K562 (cell line): Measurements from ENCODE around the gene PHYKPL. TPM values are rescaled to one million over a fixed set of nuclear protein-coding genes. Genes with fewer than 3 reads are reported as not detected.

Experiments used
- CBX1 ChIP-seq: sonication (generic); IDR thresholded peaks from 2 replicates; pipeline ENCODE4 v1.6.1; 2016; ENCODE audit warnings: antibody characterized with exemption, low read depth, mild to moderate bottlenecking
- CCAR2 ChIP-seq: fragments of 200-400 bp; formaldehyde crosslinking; IDR thresholded peaks from 2 replicates; pipeline ENCODE4 v1.6.1; 2017; ENCODE audit warnings: mild to moderate bottlenecking, low read depth, low read length
- ETV6 ChIP-seq, 3 experiments: fragments of 150-350 bp in 1 of 3; sonication (generic) in 1 of 3; formaldehyde crosslinking in 1 of 3; IDR thresholded peaks; 2 replicates each; pipeline versions ENCODE4 v1.6.1 to v1.8.0; 2014 to 2022; ENCODE audit warnings: borderline replicate concordance in 2 of 3, low read depth in 2 of 3, antibody characterized with exemption in 1 of 3, low read length in 1 of 3, mild to moderate bottlenecking in 1 of 3, missing genetic modification reagents in 1 of 3
- HES1 ChIP-seq: fragments of 450-650 bp; IDR thresholded peaks from 2 replicates; pipeline ENCODE4 v1.6.1; 2016; ENCODE audit warnings: low read depth, mild to moderate bottlenecking, moderate library complexity
- KDM2B ChIP-seq: fragments of 250-450 bp; sonication (Bioruptor Pico); IDR thresholded peaks from 2 replicates; pipeline ENCODE4 v1.8.0; 2021; ENCODE audit warnings: mild to moderate bottlenecking, moderate library complexity
- KDM5B ChIP-seq: fragments of 200-600 bp; sonication (generic); IDR thresholded peaks from 2 replicates; pipeline ENCODE4 v1.6.1; 2012; ENCODE audit warnings: low read depth, mild to moderate bottlenecking, moderate library complexity, low read length, control low read depth, inconsistent platforms; ENCODE audit not compliant: insufficient replicate concordance
- RBM15 ChIP-seq: fragments of 200-400 bp; formaldehyde crosslinking; IDR thresholded peaks from 2 replicates; pipeline ENCODE4 v1.6.1; 2018; ENCODE audit warnings: mild to moderate bottlenecking, low read length, moderate library complexity; ENCODE audit not compliant: insufficient read depth
- SAP30 ChIP-seq: fragments of 200-600 bp; sonication (generic); IDR thresholded peaks from 2 replicates; pipeline ENCODE4 v1.6.1; 2012; ENCODE audit warnings: borderline replicate concordance, low read depth, mild to moderate bottlenecking, moderate library complexity, low read length, control low read depth, inconsistent platforms; ENCODE audit not compliant: insufficient read depth, poor library complexity, severe bottlenecking
- STAT5A ChIP-seq: IDR thresholded peaks from 2 replicates; pipeline ENCODE4 v1.6.1; 2012; ENCODE audit warnings: low read length, inconsistent platforms, borderline replicate concordance
- TCF3 ChIP-seq: sonication (generic); formaldehyde crosslinking; IDR thresholded peaks from 2 replicates; pipeline ENCODE4 v1.4.0; 2020; ENCODE audit warnings: mild to moderate bottlenecking, missing genetic modification reagents
- THRB ChIP-seq: fragments of 450-650 bp; formaldehyde crosslinking; conservative IDR thresholded peaks from 2 replicates; pipeline ENCODE4 v1.4.0; 2022; ENCODE audit warnings: mild to moderate bottlenecking, missing genetic modification characterization
- ZNF24 ChIP-seq: fragments of 450-650 bp; IDR thresholded peaks from 2 replicates; pipeline ENCODE4 v1.6.1; 2016
- polyA plus RNA-seq, 8 experiments: library from polyadenylated mRNA; depleted of rRNA in 4 of 8; stranded (reverse) in 5 of 8; unstranded in 3 of 8; fragments of >200 nt; fragmentation: Nextera tagmentation in 2 of 8; fragmentation: Illumina TruSeq in 1 of 8; extraction: Ambion mirVana in 2 of 8; extraction: Trizol in 1 of 8; gene quantifications; 2 replicates each; pipeline versions ENCODE4 v1.2.1 to v1.2.3, GENCODE V29; 2011 to 2014; ENCODE audit warnings: inconsistent platforms in 1 of 8, missing spikeins in 1 of 8
- total RNA-seq, 7 experiments: library from RNA; depleted of rRNA in 6 of 7; stranded (reverse); fragments of >200 nt in 6 of 7; fragmentation: Illumina TruSeq in 2 of 7; extraction: Trizol in 2 of 7; gene quantifications; 2 replicates each; pipeline versions ENCODE4 v1.2.1 to v1.2.3, GENCODE V29; 2011 to 2021; ENCODE audit warnings: low replicate concordance in 1 of 7
- TF ChIP-seq, protein P1 (sequence below): fragments of 200-800 bp; sonication (Bioruptor generic); IDR thresholded peaks from 2 replicates; pipeline ENCODE4 v1.6.1; 2017; ENCODE audit warnings: missing genetic modification characterization, missing compliant biosample characterization

PHYKPL gene
- total and polyA plus RNA-seq, 9 of the 15 experiments (the other 6 are each of a cell fraction or from before 2014, with no cell fraction given): 4.7 to 34.7 (median 18.6) TPM

GRCh38 chr5:178230879-178231538, 1.6 kb downstream of the PHYKPL start (continued):
- no peak for TF ChIP-seq KDM2B (CRISPR knock-in tag)
- no peak for TF ChIP-seq THRB (CRISPR knock-in tag)
- no peak for TF ChIP-seq ETV6 (IDR thresholded peaks at IDR 0.05; ENCODE audit: borderline replicate concordance in 1 of 2, low read depth in 2 of 2, low read length in 1 of 2)
- TF ChIP-seq ETV6 (CRISPR knock-in tag; IDR thresholded peaks at IDR 0.05; ENCODE audit: borderline replicate concordance): no peak
- no peak for TF ChIP-seq STAT5A
- no peak for TF ChIP-seq SAP30
- TF ChIP-seq, protein P1, sequence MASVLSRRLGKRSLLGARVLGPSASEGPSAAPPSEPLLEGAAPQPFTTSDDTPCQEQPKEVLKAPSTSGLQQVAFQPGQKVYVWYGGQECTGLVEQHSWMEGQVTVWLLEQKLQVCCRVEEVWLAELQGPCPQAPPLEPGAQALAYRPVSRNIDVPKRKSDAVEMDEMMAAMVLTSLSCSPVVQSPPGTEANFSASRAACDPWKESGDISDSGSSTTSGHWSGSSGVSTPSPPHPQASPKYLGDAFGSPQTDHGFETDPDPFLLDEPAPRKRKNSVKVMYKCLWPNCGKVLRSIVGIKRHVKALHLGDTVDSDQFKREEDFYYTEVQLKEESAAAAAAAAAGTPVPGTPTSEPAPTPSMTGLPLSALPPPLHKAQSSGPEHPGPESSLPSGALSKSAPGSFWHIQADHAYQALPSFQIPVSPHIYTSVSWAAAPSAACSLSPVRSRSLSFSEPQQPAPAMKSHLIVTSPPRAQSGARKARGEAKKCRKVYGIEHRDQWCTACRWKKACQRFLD: no peak
- TF ChIP-seq CCAR2: no peak
- TF ChIP-seq KDM5B: peak; percentile 1
- no peak for TF ChIP-seq ZNF24
- TF ChIP-seq CBX1: no peak
- no peak for TF ChIP-seq RBM15
- no peak for TF ChIP-seq HES1
- TF ChIP-seq TCF3 (CRISPR knock-in tag): no peak
